NCI-H1417 treated with DMSO at 0.1 percent for 48 hours (cell line): ENCODE data around the gene GZMH.
"Not testable (repeated sequence)": the region's sequence is repeated elsewhere in the genome, so short reads cannot be mapped to it uniquely, and the experiment has no call there.

Experiments
- DNase-seq: peaks from one replicate; lab custom pipeline; 2025; lab: John Stamatoyannopoulos, UW

Gene GZMH

DNA sequence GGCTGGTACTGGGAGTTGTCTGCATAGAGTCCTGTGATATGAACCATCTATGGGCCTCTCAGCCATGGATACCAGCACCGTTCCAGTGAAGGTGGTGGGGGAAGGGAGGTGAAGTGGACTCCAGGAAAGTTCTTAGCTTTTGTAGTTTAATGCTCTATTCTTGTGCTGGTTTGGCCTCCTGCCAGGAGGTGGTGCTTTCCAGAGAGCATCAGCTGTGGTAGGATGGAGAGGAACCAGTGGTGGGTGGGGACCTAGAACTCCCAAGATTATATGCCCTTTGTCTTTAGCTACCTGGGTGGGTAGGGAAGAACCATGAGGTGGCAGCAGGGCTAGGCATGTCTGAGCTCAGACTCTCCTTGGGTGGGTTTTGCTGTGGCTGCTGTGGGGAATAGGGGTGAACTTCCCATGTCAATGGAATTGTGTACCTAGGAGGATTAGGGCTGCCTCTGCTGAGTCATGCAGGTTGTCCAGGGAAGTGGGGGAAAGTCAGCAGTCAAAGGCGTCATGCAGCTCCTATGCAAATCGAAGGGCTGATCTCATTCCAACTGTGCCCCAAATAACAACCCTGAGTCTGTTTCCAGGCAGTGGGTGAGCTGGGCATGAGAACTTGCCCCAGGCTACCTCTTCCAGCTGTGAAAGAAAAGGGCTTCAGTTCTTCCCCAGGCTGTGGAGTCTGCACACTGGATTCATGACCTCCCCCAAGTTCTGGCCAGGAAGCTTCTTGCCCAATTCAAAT is 14.2 kb downstream of the GZMH start:
- no peak for DNase-seq

DNA sequence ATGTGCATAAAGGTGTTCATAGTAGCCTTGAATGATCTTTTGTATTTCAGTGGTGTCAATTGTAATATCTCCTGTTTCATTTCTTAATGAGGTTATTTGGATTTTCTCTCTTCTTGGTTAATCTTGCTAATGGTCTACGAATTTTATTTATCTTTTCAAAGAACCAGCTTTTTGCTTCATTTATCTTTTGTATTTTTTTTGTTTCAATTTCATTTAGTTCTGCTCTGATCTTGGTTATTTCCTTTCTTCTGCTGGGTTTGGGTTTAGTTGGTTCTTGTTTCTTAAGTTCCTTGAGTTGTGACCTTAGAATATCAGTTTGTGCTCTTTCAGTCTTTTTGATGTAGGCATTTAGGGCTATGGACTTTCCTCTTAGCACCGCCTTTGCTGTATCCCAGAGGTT is 18.5 kb downstream of the GZMH start:
- DNase-seq = not testable (repeated sequence)

DNA sequence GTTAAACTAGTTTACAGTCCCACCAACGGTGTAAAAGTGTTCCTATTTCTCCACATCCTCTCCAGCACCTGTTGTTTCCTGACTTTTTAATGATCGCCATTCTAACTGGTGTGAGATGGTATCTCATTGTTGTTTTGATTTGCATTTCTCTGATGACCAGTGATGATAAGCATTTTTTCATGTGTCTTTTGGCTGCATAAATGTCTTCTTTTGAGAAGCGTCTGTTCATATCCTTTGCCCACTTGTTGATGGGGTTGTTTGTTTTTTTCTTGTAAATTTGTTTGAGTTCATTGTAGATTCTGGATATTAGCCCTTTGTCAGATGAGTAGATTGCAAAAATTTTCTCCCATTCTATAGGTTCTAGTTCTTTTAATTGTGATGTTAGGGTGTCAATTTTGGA is 25.1 kb downstream of the GZMH start:
- not testable (repeated sequence) for DNase-seq

DNA sequence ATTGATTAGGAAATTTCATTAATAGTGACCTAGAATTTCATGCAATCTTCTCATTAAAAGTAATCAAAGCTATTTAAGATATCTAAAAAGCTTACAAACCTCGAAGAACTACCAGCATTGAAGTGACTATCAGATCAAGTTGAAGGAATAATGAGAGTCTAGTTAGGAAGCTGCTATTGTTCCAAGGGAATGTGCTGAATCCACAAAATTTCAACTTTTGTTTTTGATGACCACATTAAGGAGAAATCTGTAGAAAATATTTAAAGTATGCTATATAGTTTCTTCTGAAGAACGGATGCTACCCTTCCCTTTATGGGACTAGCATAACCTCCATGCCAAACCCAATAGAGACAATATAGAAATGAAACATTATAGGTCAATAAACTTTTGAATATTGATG is 30.9 kb downstream of the GZMH start:
- no peak for DNase-seq

DNA sequence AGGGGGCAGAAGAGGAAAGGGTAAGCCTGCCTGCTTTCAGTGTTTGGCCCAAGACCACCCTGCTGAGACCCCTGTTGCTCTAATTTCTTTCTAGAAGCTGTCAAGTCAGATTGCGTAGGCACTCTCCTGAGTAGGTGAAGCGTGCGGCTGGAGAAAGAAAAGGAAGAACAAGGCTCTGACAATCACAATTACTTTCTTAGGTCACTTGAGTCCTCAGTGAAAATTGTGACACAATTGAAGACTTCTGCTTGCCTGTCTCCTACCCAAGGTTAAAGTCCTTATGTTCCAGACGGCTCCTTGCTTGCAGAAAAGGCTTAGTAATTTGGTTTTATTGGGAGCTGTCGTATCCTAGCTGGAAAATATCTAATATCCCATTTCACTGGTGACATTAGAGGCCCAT is 32.7 kb downstream of the GZMH start:
- no peak for DNase-seq

DNA sequence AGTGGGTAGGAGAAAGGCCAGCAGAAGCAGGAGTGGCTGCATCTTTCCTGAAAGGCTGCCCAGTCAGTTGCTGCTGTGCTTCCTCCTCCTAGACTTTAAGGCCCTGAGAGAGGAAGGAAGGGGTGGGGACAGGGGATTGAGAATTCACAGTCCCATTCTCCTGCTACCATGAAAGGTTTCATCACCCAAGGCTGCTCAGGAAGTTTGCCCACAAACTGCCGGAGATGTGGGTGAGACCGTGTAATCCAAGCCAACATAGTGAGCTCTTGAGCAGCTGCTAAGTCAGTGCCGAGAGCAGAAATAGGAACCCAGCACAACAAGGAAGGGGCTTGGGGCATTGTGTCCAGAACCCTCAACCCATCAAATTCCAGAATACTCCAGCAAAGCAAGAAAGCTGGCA is 33.3 kb downstream of the GZMH start, which contains the start of gene CTSG:
CTSG (minus strand) TSS at position 69 of the 400 bp plus-strand sequence; CDS start at position 42, 27 bp downstream.
- DNase-seq = no peak

DNA sequence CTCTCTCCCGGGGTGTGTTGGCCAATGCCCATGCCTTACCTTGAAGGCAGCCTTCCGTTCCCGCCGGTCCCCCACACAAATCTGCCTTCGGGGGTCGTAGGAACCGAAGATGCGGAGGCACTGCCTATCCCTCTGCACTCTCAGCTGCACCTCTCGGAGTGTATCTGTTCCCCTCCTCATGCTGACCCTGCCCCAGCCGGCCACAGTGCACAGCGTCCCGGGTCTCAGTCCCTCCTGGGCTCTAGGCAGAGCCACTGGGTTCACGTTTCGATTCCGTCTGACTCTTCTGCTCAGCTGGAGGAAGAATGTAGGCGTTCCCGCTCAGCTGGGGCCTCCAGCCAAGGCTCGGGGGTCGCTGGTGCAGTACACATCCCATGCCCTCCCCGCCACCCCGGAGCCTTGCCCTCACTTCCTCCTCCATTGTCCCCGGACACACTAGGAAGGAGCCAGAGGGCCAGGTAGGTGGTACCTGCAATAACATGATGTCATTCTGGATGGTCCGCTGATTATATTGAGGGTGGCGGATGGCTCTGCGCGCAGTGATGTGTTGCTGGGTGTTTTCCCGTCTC is 35.2 kb downstream of the GZMH start:
- DNase-seq = no peak

DNA sequence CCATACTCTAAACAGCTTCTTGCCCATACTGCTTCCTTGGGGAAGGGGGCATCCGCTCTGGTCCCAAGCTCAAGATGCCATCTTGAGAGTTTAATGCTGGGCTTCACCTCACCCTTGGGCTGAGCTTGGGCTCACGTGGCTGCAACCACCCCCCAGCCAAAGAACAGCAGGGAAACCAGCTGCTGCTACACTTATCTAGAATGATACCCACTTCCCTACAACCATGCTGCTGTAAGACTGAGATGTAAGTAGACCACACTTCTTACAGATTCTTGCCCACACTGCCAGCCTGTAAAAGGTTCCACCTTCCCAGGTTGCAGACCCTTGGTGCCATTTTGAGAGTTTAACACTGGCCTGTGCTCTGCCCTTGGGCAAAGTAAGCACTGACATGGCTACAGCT is 43.2 kb downstream of the GZMH start:
- no peak for DNase-seq

DNA sequence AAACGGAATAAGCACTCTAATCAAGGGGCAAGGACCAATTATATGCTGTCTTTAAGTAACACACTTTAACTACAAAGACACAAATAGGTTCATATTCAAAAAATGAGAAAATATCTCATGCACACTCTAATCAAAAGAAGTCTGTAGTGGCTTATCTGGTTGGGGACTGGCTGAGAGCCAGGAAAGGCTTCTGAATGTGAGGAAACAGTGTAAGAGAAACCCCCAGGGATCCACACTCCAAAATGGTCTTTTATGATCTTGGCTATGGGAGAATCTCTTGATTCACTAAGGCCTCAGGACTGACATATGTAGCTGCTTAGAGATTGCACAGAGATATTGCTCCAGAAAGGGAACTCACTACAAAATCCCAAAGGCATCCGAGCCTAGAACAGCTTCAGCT is 43.7 kb downstream of the GZMH start:
- no peak for DNase-seq

DNA sequence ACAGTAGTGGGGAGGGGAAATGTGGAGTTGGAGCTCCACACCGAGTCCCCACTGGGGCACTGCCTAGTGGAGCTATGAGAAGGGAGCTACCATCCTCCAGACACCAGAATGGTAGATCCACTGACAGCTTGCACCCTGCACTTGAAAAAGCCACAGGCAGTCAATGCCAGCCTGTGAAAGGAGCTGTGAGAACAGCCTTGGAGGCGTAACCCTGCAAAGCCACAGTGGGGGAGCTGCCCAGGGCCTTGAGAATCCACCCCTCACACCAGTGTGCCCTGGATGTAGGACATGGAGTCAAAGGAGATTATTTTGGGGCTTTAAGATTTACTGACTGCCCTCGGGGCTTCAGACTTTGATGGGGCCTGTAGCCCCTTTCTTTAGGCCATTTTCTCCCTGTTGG is 46.0 kb downstream of the GZMH start:
- DNase-seq = no peak

DNA sequence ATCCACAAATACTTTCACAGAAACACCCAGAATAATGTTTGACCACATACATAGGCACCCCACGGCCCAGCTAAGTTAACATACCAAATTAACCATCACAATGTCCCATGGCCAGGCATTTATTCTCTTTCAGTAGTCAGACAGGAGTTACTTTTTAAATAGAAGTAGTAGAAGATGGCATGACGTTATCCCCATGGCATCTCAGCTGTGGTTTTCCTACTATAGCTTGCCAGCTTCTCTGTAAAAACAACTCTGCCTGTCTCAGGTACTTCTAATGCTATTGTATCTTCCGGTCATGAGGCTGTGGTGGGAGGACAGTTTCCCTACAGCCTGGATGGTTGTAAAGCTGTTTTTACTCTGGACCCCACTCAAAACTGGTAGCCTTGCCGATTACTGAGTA is 52.7 kb downstream of the GZMH start:
- no peak for DNase-seq
